Measurements from ENCODE around the gene COL5A1.

- TF ChIP-seq CTCF (IDR thresholded peaks at IDR 0.05) = no peak
- no peak for TF ChIP-seq POLR2AphosphoS5 (IDR thresholded peaks at IDR 0.05)
These were observed 82.8 kb downstream of the COL5A1 start for GRCh38 chr9:134724202-134724911.
